AG04449 (cell line): ENCODE data around the gene FCRL6.

Experiments
- CTCF ChIA-PET: fragments of 350-600 bp; formaldehyde crosslinking; extraction: SDS; loops from one replicate; lab custom pipeline; 2021; ENCODE audit warnings: antibody characterized with exemption; lab: Yijun Ruan, JAX
- POLR2A ChIA-PET: fragments of 400-600, 350-600 bp; formaldehyde crosslinking; extraction: SDS; loops from one replicate; lab custom pipeline; 2020; ENCODE audit warnings: antibody characterized with exemption, inconsistent platforms; lab: Yijun Ruan, JAX
- DNase-seq: peaks from one replicate; pipeline ENCODE4 v3.0.0-alpha.2; 2010; ENCODE audit warnings: low read depth, low spot score
- H3K4me3 ChIP-seq: 2 replicates; pipeline ENCODE4 v1.5.1; 2011; ENCODE audit warnings: low read depth, mild to moderate bottlenecking, control low read depth, low read length
- TF ChIP-seq, protein P1 (sequence below): IDR thresholded peaks from one replicate; pipeline ENCODE4 v1.5.1; 2011; ENCODE audit warnings: mild to moderate bottlenecking, moderate library complexity, low read length, control low read depth, inconsistent platforms; ENCODE audit not compliant: insufficient read depth; ENCODE audit errors: missing control alignments

FCRL6 gene, protein sequence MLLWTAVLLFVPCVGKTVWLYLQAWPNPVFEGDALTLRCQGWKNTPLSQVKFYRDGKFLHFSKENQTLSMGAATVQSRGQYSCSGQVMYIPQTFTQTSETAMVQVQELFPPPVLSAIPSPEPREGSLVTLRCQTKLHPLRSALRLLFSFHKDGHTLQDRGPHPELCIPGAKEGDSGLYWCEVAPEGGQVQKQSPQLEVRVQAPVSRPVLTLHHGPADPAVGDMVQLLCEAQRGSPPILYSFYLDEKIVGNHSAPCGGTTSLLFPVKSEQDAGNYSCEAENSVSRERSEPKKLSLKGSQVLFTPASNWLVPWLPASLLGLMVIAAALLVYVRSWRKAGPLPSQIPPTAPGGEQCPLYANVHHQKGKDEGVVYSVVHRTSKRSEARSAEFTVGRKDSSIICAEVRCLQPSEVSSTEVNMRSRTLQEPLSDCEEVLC

DNA sequence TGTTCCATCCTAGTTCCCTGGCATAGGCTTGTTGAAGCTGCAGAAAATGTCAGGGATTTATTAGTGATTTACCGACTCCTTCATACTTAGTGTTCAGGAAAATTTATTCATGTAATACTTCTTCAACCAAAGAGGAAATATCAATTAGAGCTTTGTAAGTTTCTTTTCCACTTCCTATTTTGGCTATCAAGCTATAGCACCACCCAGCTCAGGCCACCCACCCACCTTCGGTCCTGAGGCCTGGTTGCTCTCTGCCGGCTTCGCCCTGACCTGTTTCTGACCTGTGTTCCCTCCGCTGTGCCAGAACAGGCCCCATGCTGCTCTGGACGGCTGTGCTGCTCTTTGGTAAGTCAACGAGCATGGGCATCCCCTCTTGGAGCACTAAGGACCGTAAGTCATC, at the start of gene FCRL6:
FCRL6 (plus strand) TSS at position 250 of the 400 bp plus-strand sequence; CDS start at position 315, 65 bp downstream.
- POLR2A ChIA-PET, result no interaction called here
- TF ChIP-seq, protein P1, sequence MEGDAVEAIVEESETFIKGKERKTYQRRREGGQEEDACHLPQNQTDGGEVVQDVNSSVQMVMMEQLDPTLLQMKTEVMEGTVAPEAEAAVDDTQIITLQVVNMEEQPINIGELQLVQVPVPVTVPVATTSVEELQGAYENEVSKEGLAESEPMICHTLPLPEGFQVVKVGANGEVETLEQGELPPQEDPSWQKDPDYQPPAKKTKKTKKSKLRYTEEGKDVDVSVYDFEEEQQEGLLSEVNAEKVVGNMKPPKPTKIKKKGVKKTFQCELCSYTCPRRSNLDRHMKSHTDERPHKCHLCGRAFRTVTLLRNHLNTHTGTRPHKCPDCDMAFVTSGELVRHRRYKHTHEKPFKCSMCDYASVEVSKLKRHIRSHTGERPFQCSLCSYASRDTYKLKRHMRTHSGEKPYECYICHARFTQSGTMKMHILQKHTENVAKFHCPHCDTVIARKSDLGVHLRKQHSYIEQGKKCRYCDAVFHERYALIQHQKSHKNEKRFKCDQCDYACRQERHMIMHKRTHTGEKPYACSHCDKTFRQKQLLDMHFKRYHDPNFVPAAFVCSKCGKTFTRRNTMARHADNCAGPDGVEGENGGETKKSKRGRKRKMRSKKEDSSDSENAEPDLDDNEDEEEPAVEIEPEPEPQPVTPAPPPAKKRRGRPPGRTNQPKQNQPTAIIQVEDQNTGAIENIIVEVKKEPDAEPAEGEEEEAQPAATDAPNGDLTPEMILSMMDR, result no peak
- DNase-seq, result no peak
- no peak within 1 kb of the TSS for H3K4me3 ChIP-seq
- CTCF ChIA-PET, result interaction anchor here (0.8 to 19.7 kb wide), 9 partner anchors 9 to 205 kb away, joined by 3 to 1007 read pairs (median 7); partner anchors contain the start of genes DUSP23 and SLAMF8

DNA sequence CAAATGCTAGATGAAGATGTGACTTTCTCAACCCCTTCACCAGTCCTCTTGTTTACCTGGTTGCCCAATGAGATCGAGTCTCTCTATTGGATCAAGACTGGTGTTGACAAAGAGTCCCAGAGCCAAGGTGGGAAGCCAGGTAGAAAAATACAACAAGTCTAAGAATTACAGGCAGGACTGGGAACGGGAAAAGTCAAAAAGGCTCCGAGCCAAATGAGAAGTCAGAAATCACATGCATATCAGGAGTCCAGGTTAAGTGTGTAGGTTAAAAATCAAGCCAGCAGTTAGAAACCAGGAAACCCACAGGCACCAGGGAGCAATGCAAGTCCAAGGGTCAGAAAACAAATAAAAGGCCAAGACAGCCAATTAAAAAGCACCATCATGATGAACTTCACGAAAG, 48.8 kb upstream of the FCRL6 start:
- CTCF ChIA-PET, result no interaction called here
- TF ChIP-seq, protein P1, result no peak
- no peak for DNase-seq
- H3K4me3 ChIP-seq, result no peak overlapping the region
- POLR2A ChIA-PET, result no interaction called here

DNA sequence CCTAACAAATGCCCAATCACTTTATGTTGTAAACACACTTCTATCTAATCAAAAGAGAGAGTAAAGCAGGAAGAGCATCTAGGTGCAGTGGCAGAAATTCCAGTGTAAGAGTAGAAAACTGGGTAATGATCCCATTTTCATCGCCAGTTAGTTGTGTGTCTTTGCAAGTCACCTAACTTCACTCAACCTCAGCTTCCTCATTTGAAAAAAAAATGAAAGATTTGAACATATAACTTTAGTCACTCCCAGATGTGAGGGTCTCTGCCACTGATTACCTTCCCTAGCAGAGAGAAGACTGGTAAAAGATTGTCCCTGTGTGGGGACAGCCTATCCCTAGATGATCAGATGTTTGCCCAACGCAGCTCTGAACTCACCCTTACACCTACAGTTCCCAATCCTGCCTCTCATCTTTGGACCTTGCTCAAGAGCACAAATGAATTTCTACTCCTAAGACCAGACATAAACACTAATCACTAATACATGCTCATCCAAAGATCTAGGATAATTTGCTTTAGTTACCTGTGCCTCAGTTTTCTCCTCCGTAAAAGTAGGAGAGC, 46.6 kb upstream of the FCRL6 start:
- TF ChIP-seq, protein P1, result no peak
- POLR2A ChIA-PET, result no interaction called here
- CTCF ChIA-PET, result no interaction called here
- DNase-seq, result no peak
- H3K4me3 ChIP-seq, result no peak overlapping the region

DNA sequence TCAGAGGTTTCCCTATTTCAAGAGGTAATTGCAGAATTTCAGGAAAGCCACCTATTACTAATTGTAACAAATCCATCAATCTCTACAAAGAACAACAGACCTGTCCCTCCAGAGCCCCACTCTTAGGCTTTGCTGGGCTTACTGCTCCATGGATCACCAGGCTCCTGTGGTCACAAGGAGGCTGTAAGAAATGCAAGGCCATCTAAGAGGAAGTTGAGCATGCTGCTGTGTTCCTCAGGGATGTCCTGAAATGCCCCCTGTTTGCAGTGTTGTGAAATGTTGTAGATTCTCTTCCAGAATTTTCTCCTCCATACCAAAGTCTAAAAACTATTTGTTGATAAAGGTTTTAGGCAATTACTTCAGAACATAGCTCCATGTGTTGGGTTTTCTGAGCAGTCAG, 45.8 kb upstream of the FCRL6 start:
- no peak for DNase-seq
- no peak overlapping the region for H3K4me3 ChIP-seq
- CTCF ChIA-PET, result interaction anchor here (1.4 kb wide), 1 partner anchor 135 kb away, joined by 7 read pairs; no protein-coding TSS in a partner anchor
- TF ChIP-seq, protein P1, result no peak
- POLR2A ChIA-PET, result no interaction called here

DNA sequence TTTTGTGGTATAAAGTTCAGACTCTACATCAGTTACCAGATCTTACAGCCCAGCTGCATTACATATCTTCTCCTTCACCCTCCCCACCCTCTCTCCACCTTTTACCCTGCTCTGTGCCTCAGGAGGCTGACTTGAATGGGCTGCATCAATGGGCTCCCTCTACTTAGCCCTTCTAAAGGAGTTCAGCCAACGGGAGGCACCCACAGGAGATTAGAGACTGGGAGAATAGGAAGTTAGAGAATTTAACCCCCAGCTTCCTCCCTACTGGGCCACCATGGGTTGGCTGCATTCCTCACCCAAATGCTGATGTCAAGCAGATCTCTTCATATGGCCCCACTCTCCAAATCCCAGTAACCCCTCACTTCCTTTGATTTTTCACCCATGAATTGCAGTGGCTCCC, 38.5 kb upstream of the FCRL6 start:
- TF ChIP-seq, protein P1, result no peak
- POLR2A ChIA-PET, result no interaction called here
- no peak overlapping the region for H3K4me3 ChIP-seq
- DNase-seq, result no peak
- CTCF ChIA-PET, result no interaction called here

DNA sequence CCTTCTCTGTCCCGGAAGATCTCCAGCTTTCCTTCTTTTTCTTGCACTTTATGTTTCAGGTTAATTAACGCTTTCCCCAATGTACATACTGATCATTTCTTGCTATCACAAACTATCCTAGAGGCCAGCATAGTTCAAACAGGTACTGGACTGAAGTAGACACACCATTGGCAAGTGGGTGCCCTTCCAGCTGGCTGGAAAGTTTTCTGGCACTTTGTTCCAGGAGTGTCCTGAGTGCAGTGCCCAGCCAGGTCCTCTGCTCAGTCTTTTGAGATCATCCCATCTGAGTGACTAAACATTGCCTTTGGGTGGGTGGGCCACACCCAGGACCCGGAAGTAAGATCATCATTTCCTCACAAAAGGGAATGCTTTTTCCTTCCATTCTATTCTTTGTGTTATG, 36.4 kb upstream of the FCRL6 start:
- ChIA-PET POLR2A (no interaction called here), CTCF (interaction anchor here (1.0 kb wide), 1 partner anchor 552 kb away, joined by 3 read pairs; no protein-coding TSS in a partner anchor)
- TF ChIP-seq, protein P1, result no peak
- H3K4me3 ChIP-seq, result no peak overlapping the region
- no peak for DNase-seq
